ENCODE data around the gene TRMT2A. TPM values are rescaled to one million over a fixed set of nuclear protein-coding genes. Genes with fewer than 3 reads are reported as not detected.

Gene TRMT2A
- total and polyA plus RNA-seq, 10 of the 15 experiments (the other 5 are each of a cell fraction or from before 2014, with no cell fraction given), result 0.29 to 97.0 (median 57.9) TPM

DNA sequence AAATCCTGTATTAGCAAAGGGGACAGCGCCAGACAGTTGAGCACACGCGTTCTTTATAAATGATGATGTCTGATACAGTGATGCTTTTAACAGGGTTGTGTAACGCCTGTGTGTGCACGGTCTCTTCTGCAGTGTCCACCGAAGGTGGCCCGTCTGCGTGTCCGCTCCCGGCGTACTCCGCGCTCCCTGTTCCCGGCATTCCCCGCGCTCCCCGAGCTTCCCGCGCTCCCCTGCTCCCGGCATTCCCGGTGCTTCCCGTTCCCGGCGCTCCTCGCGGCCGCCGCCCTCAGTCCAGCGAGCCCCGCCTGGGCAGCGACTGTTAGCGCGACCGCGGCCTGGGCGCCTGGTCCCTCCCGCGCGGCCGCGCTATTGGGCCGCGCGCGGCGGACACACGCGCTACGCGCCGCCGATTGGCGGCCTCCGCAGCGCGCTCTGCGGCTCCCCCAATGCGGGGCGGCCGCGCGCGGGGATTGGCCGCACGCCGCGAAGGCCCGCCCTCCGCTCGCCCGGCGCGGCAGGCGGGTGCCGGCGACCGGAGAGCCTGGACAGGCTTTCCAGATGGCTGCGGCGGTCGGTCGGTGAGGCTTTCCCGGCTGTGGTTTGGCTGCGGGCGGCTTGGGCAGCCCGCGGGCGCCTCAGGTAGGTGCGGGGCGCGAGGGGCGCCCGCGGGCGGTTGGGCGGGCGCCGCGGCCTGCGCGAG is 37.1 kb downstream of the TRMT2A start, which contains the start of gene DGCR8 (continued):
- TF ChIP-seq, protein P1, sequence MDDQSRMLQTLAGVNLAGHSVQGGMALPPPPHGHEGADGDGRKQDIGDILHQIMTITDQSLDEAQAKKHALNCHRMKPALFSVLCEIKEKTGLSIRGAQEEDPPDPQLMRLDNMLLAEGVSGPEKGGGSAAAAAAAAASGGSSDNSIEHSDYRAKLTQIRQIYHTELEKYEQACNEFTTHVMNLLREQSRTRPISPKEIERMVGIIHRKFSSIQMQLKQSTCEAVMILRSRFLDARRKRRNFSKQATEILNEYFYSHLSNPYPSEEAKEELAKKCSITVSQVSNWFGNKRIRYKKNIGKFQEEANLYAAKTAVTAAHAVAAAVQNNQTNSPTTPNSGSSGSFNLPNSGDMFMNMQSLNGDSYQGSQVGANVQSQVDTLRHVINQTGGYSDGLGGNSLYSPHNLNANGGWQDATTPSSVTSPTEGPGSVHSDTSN (IDR thresholded peaks at IDR 0.05; ENCODE audit: insufficient replicate concordance, low read depth, low read length), result peak; percentile 57
- TF ChIP-seq FOS (IDR thresholded peaks at IDR 0.05; ENCODE audit: borderline replicate concordance, extremely low read depth, insufficient read length) (peak; percentile 79), IRF4 (IDR thresholded peaks at IDR 0.05; ENCODE audit: low read depth, low read length) (no peak), ZNF384 (IDR thresholded peaks at IDR 0.05; ENCODE audit: borderline replicate concordance, low read depth, low read length) (no peak), EGR1 (IDR thresholded peaks at IDR 0.05; ENCODE audit: borderline replicate concordance in 1 of 2, low read depth in 2 of 2, low read length in 2 of 2) (no peak), ETV6 (conservative IDR thresholded peaks at IDR 0.05 in 1 of 2, IDR thresholded peaks at IDR 0.05 in 1 of 2; ENCODE audit: borderline replicate concordance in 1 of 2, low read depth in 1 of 2) (no peak), MXI1 (IDR thresholded peaks at IDR 0.05; ENCODE audit: low read depth, low read length) (no peak), MTA3 (IDR thresholded peaks at IDR 0.05; ENCODE audit: borderline replicate concordance, low read length) (no peak), MEF2B (IDR thresholded peaks at IDR 0.05; ENCODE audit: partially characterized antibody, poor library complexity, severe bottlenecking) (no peak), PAX5 (IDR thresholded peaks at IDR 0.05; ENCODE audit: borderline replicate concordance, low read depth, low read length) (no peak), MYC (IDR thresholded peaks at IDR 0.05; ENCODE audit: insufficient read depth, insufficient read length, insufficient replicate concordance, low read length, severe bottlenecking) (peak; percentile 58), CHD1 (IDR thresholded peaks at IDR 0.05; ENCODE audit: low read depth, low read length) (no peak), HDAC2 (IDR thresholded peaks at IDR 0.05) (no peak), ZNF274 (IDR thresholded peaks at IDR 0.05; ENCODE audit: insufficient read depth, insufficient read length) (no peak), TCF7 (IDR thresholded peaks at IDR 0.05; ENCODE audit: borderline replicate concordance) (no peak), BCL11A (IDR thresholded peaks at IDR 0.05; ENCODE audit: low read depth, low read length) (no peak), IKZF2 (IDR thresholded peaks at IDR 0.05) (peak; percentile 88), PAX8 (IDR thresholded peaks at IDR 0.05) (no peak), CBX5 (IDR thresholded peaks at IDR 0.05; ENCODE audit: low read depth) (no peak), POLR2AphosphoS2 (IDR thresholded peaks at IDR 0.05; ENCODE audit: low read depth, low read length) (0 out of 2 replicates have a peak, but pooled peaks have one; percentile 31)
- TF ChIP-seq, protein P2, sequence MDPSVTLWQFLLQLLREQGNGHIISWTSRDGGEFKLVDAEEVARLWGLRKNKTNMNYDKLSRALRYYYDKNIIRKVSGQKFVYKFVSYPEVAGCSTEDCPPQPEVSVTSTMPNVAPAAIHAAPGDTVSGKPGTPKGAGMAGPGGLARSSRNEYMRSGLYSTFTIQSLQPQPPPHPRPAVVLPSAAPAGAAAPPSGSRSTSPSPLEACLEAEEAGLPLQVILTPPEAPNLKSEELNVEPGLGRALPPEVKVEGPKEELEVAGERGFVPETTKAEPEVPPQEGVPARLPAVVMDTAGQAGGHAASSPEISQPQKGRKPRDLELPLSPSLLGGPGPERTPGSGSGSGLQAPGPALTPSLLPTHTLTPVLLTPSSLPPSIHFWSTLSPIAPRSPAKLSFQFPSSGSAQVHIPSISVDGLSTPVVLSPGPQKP (IDR thresholded peaks at IDR 0.05; ENCODE audit: low read depth, low read length), result no peak
- TF ChIP-seq, protein P3, sequence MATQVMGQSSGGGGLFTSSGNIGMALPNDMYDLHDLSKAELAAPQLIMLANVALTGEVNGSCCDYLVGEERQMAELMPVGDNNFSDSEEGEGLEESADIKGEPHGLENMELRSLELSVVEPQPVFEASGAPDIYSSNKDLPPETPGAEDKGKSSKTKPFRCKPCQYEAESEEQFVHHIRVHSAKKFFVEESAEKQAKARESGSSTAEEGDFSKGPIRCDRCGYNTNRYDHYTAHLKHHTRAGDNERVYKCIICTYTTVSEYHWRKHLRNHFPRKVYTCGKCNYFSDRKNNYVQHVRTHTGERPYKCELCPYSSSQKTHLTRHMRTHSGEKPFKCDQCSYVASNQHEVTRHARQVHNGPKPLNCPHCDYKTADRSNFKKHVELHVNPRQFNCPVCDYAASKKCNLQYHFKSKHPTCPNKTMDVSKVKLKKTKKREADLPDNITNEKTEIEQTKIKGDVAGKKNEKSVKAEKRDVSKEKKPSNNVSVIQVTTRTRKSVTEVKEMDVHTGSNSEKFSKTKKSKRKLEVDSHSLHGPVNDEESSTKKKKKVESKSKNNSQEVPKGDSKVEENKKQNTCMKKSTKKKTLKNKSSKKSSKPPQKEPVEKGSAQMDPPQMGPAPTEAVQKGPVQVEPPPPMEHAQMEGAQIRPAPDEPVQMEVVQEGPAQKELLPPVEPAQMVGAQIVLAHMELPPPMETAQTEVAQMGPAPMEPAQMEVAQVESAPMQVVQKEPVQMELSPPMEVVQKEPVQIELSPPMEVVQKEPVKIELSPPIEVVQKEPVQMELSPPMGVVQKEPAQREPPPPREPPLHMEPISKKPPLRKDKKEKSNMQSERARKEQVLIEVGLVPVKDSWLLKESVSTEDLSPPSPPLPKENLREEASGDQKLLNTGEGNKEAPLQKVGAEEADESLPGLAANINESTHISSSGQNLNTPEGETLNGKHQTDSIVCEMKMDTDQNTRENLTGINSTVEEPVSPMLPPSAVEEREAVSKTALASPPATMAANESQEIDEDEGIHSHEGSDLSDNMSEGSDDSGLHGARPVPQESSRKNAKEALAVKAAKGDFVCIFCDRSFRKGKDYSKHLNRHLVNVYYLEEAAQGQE (IDR thresholded peaks at IDR 0.05; ENCODE audit: low read depth, low read length), result no peak

Measured in GM12878 (cell line).